Endothelial cell of umbilical vein (primary cell): ENCODE results near the gene SRPK1. TPM values are rescaled to one million over a fixed set of nuclear protein-coding genes. Genes with fewer than 3 reads are reported as not detected.

ENCODE experiments used
- Bru-seq: library from RNA; stranded (reverse); fragments of 400-500 nt; gene quantifications from one replicate; lab custom pipeline; 2021; lab: Mats Ljungman, UMichigan
- BruChase-seq, 2 experiments: library from RNA; stranded (reverse); fragments of 400-500 nt; gene quantifications; one replicate each; lab custom pipeline; 2021; lab: Mats Ljungman, UMichigan
- BruUV-seq: library from RNA; stranded (reverse); fragments of 400-500 nt; replicated peaks from 2 replicates; lab custom pipeline; 2021; lab: Mats Ljungman, UMichigan
- CTCF ChIA-PET: fragments of 300-600, 350-600 bp; sonication (Branson Sonifier 250); formaldehyde crosslinking; loops from one replicate; lab custom pipeline; 2021; ENCODE audit warnings: antibody characterized with exemption, inconsistent platforms; lab: Charles Lee
- POLR2A ChIA-PET: fragments of 300-600, 350-600 bp; sonication (Branson Sonifier 250); formaldehyde crosslinking; loops from one replicate; lab custom pipeline; 2021; ENCODE audit warnings: antibody characterized with exemption, inconsistent platforms; lab: Charles Lee
- DNase-seq: peaks from one replicate; pipeline ENCODE4 v3.0.0-alpha.2; 2011; ENCODE audit warnings: low read depth, low spot score
- FAIRE-seq: peaks from 2 replicates; lab custom pipeline; 2011; peaks lifted over from hg19 to GRCh38; lab: Jason Lieb, UNC
- H2AFZ ChIP-seq: 2 replicates; pipeline ENCODE4 v1.6.0; 2012; ENCODE audit warnings: low read depth, low read length, control low read depth, inconsistent platforms
- H3K27ac ChIP-seq: 2 replicates; pipeline ENCODE4 v1.5.1; 2011; ENCODE audit warnings: low read depth, mild to moderate bottlenecking, control low read depth, low read length, moderate library complexity; ENCODE audit not compliant: insufficient read depth
- H3K27me3 ChIP-seq, 2 experiments: 2 replicates each; pipeline versions ENCODE4 v1.6.0 to v1.6.1; 2011; ENCODE audit warnings: low read length in 2 of 2, mixed read lengths in 1 of 2; ENCODE audit not compliant: control insufficient read depth in 2 of 2, insufficient read depth in 2 of 2
- H3K36me3 ChIP-seq, 2 experiments: 2 replicates in 1 of 2; 3 replicates in 1 of 2; pipeline ENCODE4 v1.5.1; 2011; ENCODE audit warnings: low read length in 2 of 2, mild to moderate bottlenecking in 1 of 2, moderate library complexity in 1 of 2; ENCODE audit not compliant: control insufficient read depth in 2 of 2, insufficient read depth in 2 of 2; ENCODE audit errors: extremely low read depth in 1 of 2
- H3K4me1 ChIP-seq: 3 replicates; pipeline ENCODE4 v1.5.1; 2011; ENCODE audit warnings: mild to moderate bottlenecking, low read length; ENCODE audit not compliant: control insufficient read depth, insufficient read depth; ENCODE audit errors: extremely low read depth
- H3K4me2 ChIP-seq: 2 replicates; pipeline ENCODE4 v1.6.1; 2011; ENCODE audit warnings: low read length, control low read depth, mixed read lengths; ENCODE audit not compliant: insufficient read depth
- H3K4me3 ChIP-seq, 3 experiments: fragments of 200-600 bp in 1 of 3; sonication (generic), shearing (Covaris generic) in 1 of 3; replicated peaks in 1 of 3; 2 replicates each; pipeline ENCODE4 v1.5.1; 2011 to 2016; ENCODE audit warnings: control low read depth in 3 of 3, low read length in 3 of 3, mild to moderate bottlenecking in 2 of 3, inconsistent platforms in 1 of 3, low read depth in 1 of 3, moderate library complexity in 1 of 3; ENCODE audit not compliant: insufficient read depth in 1 of 3
- H3K79me2 ChIP-seq: 2 replicates; pipeline ENCODE4 v1.6.0; 2012; ENCODE audit warnings: low read length, inconsistent platforms; ENCODE audit not compliant: control insufficient read depth, insufficient read depth
- H3K9ac ChIP-seq: replicated peaks from 2 replicates; pipeline ENCODE3; 2011; ENCODE audit warnings: low read length, control low read depth; ENCODE audit not compliant: insufficient read depth; ENCODE audit errors: extremely low read depth
- H3K9me1 ChIP-seq: replicated peaks from 3 replicates; pipeline ENCODE4 v1.6.0; 2011; ENCODE audit warnings: mild to moderate bottlenecking, low read length; ENCODE audit not compliant: control insufficient read depth, insufficient read depth; ENCODE audit errors: extremely low read depth
- H3K9me3 ChIP-seq: replicated peaks from 2 replicates; pipeline ENCODE4 v1.5.1; 2012; ENCODE audit warnings: low read length, inconsistent platforms; ENCODE audit not compliant: control insufficient read depth, insufficient read depth
- H4K20me1 ChIP-seq: replicated peaks from 2 replicates; pipeline ENCODE3; 2011; ENCODE audit warnings: mild to moderate bottlenecking, low read length; ENCODE audit not compliant: control insufficient read depth, insufficient read depth; ENCODE audit errors: extremely low read depth
- EZH2 ChIP-seq: IDR thresholded peaks from 2 replicates; pipeline ENCODE4 v1.6.1; 2012; ENCODE audit warnings: borderline replicate concordance, low read depth, mild to moderate bottlenecking, moderate library complexity, low read length, inconsistent platforms; ENCODE audit not compliant: severe bottlenecking
- POLR2A ChIP-seq: IDR thresholded peaks from 2 replicates; pipeline ENCODE4 v1.6.1; 2012; ENCODE audit warnings: low read depth, mild to moderate bottlenecking, control low read depth, low read length
- POLR2AphosphoS5 ChIP-seq: IDR thresholded peaks from 2 replicates; pipeline ENCODE4 v1.6.1; 2012; ENCODE audit warnings: low read depth, mild to moderate bottlenecking, control low read depth, low read length, moderate library complexity; ENCODE audit not compliant: insufficient read depth
- dilution Hi-C: fragments of 300-500 bp; cut with MboI; formaldehyde crosslinking; loops from one replicate; pipeline ENCODE4 v1.15.0; 2019; ENCODE audit warnings: low sequenced_read_pairs; ENCODE audit not compliant: extremely low pct_ligation_motif_present
- intact Hi-C: fragments of 100-400 bp; cut with micrococcal nuclease; formaldehyde crosslinking; loops from one replicate; pipeline ENCODE4 v1.10.0; 2022
- long read RNA-seq: library from polyadenylated mRNA; stranded (forward); transcript quantifications from one replicate; pipeline ENCODE4 v2.0.0, GENCODE V29; 2021
- polyA minus RNA-seq, 3 experiments: library from RNA; depleted of rRNA, polyadenylated mRNA; stranded (reverse); fragments of >200 nt; gene quantifications; 1 replicate in 1 of 3; 2 replicates in 2 of 3; pipeline ENCODE4 v1.2.3, GENCODE V29; 2011
- polyA plus RNA-seq, 4 experiments: library from polyadenylated mRNA; depleted of rRNA in 3 of 4; stranded (reverse) in 3 of 4; unstranded in 1 of 4; fragments of >200 nt; gene quantifications; 2 replicates each; pipeline versions ENCODE4 v1.2.1 to v1.2.3, GENCODE V29; 2011 to 2012; ENCODE audit warnings: missing spikeins in 1 of 4
- total RNA-seq: library from RNA; stranded (reverse); gene quantifications from 2 replicates; pipeline ENCODE4 v1.2.3, GENCODE V29; 2021

Gene SRPK1
- 72.7 and 82.2 TPM in 2 replicates for total RNA-seq
- 14.0 and 18.9 TPM in 2 replicates for polyA plus RNA-seq
- 20.3 and 25.4 TPM in 2 replicates for polyA plus RNA-seq (2011; cell fraction: cytosol; rRNA removed)
- 48.8 and 64.2 TPM in 2 replicates for polyA plus RNA-seq (2011; cell fraction: nucleus; rRNA removed)
- 44.2 and 67.9 TPM in 2 replicates for polyA plus RNA-seq (2012)
- 53.3 and 56.8 TPM in 2 replicates for polyA minus RNA-seq
- polyA minus RNA-seq (2011; cell fraction: cytosol; rRNA and poly(A)+ RNA removed) = 64.8 TPM
- polyA minus RNA-seq (2011; cell fraction: nucleus; rRNA and poly(A)+ RNA removed) = 65.7 and 90.6 TPM in 2 replicates
- percentile 89 among the genes with signal in this experiment for Bru-seq, nascent RNA
- percentile 91 among the genes with signal in this experiment for BruChase-seq, experiment 1, labeled RNA remaining after a 6-hour chase
- percentile 94 among the genes with signal in this experiment for BruChase-seq, experiment 2, labeled RNA remaining after a 2-hour chase
- long read RNA-seq, full-length matches to known transcripts = 77 of 109 reads
- long read RNA-seq, partial matches to known transcripts = 8 of 109 reads
- long read RNA-seq, other reads (novel, unspliced or antisense) = 24 of 109 reads

DNA sequence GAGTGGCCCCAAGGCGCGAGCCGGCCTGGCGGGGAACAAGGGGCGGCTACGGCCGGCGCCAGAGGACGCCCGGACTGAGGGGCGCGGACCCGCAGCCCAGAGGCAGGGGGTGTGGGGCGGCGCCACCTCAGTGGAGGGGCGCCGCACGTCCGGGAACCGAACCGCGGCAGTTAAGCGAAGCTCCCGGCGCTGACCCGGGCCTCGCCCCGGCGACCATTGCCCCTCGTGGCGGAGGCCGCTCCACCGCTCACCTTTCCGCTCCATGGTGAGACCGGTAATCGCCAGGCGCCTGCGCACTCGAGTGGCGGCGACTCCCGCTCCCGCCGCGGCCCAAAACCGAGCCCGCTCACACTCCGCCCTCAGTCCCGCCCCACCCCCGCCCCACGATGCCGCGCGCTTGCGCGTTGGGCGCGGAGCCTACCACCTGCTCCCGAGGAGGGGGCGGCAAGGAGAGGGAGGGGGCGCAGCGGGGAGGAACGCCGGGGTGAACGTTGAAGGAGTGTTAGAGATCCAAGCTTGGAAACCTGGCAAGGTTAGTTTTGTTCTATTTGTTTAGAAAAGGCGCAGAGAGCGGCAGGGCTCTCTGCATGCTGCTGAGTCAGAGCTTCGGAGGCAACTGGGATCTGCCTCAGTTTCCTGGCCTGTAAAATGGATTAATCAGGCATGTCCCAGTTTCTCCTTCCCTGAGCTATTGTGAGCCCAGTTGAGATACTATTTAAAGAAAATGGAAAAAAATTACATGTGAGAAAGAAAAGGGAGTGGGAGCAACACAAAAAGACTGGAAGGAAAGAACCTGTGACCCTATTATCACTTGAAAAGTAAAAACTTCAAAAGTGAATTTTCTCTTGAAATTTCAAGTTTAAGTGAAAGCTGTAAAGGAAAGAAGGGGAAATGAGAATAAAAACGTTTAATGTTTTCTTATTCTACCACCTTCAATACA lies at the start of gene SRPK1:
TSS of gene SRPK1 (minus strand) at position 306 of the 940 bp plus-strand sequence. CDS start at position 264, 42 bp downstream.
- TF ChIP-seq POLR2AphosphoS5 (peak; percentile 91), POLR2A (peak; percentile 79), EZH2 (no peak)
- dilution Hi-C loops = no loop called here
- Histone ChIP-seq H4K20me1 (no peaks in the 10 kb centered on the region), H3K79me2 (peaks cover 42% of the 10 kb centered on the region), H3K27me3 (no peaks in the 10 kb centered on the region), H3K4me3 (peak within 1 kb of the TSS; percentile 86 to 96 (median 89)), H3K36me3 (no peaks in the 10 kb centered on the region), H2AFZ (peak within 1 kb of the TSS; percentile 97), H3K4me2 (peak within 1 kb of the TSS; percentile 94), H3K9me3 (no peaks in the 10 kb centered on the region), H3K9ac (peak within 1 kb of the TSS; percentile 63), H3K9me1 (no peaks in the 10 kb centered on the region), H3K4me1 (peaks cover 25% of the 10 kb centered on the region), H3K27ac (peak within 1 kb of the TSS; percentile 65)
- intact Hi-C loops = loop anchor here (2.0 kb wide), 1 partner anchor 36 kb away; no protein-coding TSS in a partner anchor
- BruUV-seq = TSS peak; percentile 39
- FAIRE-seq = peak; percentile 77
- DNase-seq = peak; percentile 87
- POLR2A ChIA-PET = no interaction called here
- CTCF ChIA-PET = interaction anchor here (0.6 to 1.2 kb wide), 2 partner anchors 10 to 174 kb away, joined by 3 to 5 read pairs; no protein-coding TSS in a partner anchor
